T follicular helper cell (primary cell): ENCODE measurements around the gene ATRN.
"Not testable (repeated sequence)": the region's sequence is repeated elsewhere in the genome, so short reads cannot be mapped to it uniquely, and the experiment has no call there.

ENCODE experiments used
- DNase-seq: peaks from one replicate; pipeline ENCODE4 v3.0.0-alpha.2; 2020; ENCODE audit warnings: low read depth

Gene ATRN

DNA sequence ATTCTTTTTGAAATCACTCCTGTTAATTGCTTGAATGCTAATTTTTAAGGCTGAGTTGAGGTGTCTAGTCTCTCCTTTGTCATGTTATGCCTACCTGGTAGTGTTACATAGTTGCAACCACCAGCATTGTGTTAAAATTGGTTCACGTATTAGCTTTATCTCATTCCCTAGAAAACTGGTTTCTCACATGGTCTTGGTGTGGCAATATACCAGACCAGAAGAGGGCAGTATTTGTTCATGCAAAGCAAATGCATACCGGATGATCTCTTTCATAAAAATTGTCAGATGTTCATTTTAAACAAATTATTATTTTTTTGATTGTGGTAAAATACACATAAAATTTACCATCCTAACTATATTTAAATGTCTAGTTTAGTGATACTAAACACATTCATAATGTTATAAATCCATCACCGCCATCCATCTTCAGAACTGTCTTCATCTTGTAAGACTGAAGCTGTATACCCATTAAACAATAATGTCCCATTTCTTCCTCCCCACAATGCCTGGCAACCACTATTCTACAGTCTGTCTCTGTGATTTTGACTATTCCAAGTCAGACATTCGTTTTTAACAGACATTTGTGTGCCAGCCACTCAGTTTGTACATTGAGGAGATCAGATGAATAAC is 92.8 kb downstream of the ATRN start:
- DNase-seq, result no peak

DNA sequence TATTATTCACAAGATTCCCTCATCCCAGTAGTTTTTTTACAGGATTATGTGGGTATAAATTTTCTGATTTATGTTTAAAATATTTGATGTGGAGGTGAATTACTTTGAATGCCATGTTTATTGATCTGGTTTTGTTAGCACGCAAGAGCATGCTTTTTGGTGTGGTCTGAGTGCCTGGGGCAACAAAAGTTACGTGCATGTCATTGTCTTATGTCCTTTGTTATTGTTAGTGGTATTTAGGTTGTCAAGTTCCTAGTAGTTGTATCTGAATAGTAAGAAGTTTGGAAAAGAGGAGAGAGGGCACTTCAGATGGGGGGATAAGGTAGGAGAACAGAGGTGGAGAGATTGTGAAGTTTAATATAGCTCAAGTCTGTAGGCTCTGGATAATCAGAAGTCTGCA is 95.0 kb downstream of the ATRN start:
- DNase-seq, result no peak

DNA sequence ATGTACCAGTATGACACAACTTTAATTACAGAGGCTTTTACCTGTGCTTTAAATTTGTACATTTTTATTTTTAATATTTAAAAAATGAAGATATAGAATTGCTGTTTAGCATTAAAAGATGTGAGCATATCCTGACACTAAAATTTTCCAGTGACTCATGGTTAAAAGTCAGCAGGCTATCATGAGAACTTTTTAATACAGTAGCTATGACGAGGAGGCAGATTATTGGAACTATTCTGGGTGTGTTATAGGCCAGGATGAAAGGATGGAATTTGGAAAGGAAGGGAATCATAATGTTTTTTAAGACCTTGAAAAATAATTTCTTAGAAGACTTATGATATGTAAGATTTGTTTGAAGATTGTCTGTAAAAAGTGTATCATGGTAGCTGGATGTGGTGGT is 101.3 kb downstream of the ATRN start:
- DNase-seq, result no peak

DNA sequence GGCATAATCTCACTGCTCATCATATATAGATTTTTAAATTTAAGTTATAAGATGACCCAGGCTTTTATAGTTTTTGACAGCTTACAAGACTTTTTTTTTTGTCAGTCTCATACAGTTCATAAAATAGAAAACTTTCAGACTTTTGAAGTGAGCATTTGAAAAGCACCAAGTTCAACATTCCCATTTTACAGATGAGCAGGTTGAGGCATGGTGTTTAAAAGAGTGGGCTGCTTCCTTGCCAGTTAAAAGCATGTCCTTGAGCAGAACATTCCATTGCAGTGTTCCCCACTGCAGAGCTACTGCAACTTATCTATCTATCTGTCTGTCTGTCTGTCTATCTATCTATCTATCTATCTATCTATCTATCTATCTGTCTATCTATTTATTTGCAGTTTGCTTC is 105.5 kb downstream of the ATRN start:
- DNase-seq, result no peak

DNA sequence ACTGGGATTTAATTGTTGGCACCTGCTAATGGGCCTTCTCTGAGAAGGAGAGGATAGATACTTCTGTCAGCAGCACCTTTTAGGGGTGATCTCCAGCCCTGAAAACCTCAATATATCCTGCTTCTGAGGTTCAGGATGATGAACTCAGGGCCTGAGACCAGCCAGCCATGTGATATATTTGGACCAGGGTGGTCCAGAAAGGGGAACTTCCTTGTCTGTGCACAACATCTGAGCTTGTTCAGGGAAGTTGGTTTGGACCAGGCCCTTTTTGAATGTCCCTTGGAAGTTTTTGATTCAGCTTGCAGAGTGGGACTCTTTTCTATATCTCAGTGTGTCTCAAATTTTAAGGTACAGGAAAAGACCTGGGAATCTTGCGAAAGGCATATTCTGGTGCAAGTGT is 106.5 kb downstream of the ATRN start:
- DNase-seq, result no peak

DNA sequence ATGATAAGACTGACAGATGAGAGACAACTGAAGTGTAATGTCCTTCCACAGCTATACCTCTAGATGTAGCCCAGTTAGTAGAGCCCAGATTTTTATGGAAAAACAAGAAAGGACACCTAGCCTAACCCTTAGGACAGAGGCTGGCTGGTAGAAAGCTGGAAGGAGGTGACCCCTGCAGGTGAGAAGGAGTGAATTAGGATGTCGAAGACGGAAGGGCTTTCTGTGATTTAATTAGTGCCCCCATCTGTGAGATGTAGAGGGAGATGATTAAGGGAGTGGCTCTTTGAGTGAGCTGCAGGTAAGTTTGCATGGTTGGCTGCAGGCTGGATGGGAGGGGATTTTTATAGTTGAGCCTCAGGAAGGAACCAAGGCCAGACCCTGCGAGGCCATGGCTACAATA is 109.6 kb downstream of the ATRN start:
- no peak for DNase-seq

DNA sequence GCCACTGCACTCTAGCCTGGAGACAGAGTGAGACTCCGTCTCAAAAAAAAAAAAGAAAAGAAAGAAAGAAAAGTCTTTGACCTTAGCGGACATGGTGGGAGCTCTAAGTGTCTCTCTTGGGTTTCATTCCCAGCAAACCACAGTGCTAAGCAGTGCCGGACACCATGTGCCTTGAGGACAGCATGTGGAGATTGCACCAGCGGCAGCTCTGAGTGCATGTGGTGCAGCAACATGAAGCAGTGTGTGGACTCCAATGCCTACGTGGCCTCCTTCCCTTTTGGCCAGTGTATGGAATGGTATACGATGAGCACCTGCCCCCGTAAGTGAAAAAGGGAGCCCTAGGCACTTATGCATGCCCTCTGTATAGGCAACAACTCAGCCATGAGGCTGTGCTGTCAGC is 112.9 kb downstream of the ATRN start:
- no peak for DNase-seq

DNA sequence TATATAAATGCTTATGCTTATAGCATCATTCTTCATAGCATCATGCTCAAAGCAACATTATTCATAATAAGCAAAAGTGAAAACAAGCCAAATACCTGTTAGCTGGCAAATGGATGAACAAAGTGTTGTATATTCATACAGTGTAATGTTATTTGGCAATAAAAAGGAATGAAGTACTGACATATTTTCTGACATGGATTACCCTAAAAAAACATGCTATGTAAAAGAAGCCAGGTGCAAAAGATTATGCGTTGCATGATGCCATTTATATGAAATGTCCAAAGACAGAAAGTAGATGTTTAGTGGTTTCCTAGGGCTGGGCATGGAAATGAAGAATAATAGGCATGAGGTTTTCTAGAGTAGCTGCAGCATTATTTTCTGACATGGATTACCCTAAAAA is 115.3 kb downstream of the ATRN start:
- no peak for DNase-seq

DNA sequence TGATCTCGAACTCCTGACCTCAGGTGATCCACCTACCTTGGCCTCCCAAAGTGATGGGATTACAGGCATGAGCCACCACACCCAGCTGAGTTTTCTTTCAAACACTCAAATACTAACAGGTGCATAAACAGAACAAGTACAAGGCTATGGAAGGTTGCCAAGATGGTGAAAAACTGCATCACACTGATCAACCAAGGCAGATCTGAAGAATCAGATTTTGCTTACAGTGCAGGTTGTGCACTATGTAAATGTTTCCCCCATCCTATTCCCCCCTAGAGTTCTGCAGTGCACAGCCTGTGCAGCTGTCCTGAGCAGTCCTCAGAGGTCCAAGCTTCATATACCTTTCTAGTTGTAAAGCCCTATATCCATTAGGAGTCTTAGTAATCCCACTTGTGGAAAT is 119.3 kb downstream of the ATRN start:
- no peak for DNase-seq

DNA sequence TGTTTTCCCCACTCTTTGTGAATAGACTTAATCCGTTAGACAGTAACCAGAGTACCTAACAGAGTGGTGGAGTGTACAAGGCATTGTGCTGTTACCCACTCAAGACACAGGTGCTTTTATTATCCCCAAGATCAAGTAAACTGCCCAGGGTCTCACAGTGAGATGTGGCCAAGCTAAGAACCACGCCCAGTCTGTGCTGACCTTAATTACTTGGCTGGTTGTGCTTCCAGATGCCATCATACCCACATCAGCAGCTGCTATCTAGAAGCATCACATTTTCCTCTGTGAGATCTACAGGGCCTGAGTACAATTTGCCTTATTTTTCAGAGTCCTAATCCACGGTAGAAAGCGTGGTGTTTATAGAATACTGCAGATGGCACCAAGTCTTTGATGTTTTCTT is 122.1 kb downstream of the ATRN start:
- DNase-seq, result no peak

DNA sequence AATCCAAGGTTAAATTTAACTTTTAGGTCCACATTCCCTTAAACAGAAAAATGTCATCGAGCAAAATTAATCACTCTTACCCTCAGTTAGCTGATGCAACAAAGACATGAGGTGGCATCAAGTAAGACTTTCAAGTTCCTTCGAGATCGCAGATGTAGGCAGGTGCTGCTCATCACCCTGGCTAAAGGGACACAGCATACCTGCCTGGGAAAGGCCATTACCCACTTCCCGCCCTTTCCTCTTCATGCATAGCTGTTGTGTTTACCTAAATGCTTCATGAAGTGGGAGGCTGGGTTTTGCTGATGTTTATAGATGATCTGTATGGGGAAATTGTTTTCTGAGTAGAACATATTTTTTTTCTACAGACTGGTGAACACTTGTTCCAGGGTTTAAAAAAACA is 124.7 kb downstream of the ATRN start:
- DNase-seq, result no peak

DNA sequence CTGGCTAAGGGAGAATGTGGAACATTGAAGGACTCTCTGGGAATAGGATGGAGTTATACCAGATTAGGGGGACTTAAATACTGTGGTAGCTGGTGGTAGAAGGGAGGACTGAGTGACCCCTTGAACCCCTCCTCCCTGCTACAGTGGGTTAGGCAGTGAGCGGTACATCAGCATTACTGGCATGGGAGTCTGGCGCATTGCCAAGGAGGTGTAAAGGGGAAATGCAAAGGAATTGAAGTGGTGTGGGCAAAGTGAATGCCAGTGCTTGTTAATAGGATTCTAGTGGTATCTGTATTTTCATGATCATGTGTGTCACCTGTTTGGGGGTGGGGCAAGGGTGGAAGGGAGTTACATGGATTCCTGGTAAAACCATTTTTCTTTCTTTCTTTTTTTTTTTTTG is 132.3 kb downstream of the ATRN start:
- DNase-seq, result no peak

DNA sequence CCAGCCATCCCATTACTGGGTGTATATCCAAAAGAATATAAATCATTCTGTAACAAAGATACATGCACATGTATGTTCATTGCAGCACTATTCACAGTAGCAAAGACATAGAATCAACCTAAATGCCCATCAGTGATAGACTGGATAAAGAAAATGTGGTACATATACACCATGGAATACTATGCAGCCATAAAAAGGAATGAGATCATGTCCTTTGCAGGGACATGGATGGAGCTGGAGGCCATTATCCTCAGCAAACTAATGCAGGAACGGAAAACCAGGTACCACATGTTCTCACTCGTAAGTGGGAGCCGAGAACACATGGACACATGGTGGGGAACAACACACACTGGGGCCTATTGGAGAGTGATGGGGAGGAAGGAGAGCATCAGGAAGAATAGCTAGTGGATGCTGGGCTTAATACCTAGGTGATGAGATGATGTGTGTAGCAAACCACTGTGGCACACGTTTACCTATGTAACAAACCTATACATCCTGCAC is 134.6 kb downstream of the ATRN start:
- not testable (repeated sequence) for DNase-seq

DNA sequence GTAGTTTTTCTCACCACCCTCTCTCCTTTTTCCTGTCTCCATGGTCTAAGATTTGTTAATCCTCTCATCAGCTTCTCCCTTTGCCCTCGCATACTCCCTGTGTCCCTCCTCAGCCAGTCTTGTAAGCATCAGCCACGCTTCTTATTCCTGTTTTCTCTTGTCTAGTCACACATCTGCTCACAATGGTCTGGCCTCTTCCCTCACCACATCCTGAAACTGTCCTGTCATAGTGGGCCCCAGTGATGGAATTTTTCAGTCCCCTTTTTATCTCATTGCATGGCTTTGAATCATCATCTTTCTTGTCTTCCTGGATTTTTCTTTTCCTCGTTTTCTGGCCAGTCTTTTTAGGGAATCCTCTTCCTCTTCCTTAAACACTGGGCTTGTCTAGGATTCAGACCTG is 135.2 kb downstream of the ATRN start:
- no peak for DNase-seq

DNA sequence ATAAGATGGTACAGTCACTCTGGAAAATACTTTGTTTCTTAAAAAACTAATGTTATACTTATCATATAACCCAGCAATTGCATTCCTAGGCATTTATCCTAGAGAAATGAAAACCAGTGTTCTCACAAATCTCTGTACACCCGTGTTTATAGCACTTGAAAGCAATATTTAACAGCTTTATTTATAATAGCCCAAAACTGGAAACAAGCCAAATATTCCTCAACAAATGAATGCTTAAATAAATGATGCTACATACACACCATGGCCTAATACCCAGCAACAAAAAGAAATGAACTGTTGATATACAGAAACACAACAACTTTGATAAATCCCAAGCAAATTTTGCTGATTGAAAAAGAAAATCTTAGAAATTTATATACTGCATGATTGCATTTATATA is 141.1 kb downstream of the ATRN start:
- no peak for DNase-seq

DNA sequence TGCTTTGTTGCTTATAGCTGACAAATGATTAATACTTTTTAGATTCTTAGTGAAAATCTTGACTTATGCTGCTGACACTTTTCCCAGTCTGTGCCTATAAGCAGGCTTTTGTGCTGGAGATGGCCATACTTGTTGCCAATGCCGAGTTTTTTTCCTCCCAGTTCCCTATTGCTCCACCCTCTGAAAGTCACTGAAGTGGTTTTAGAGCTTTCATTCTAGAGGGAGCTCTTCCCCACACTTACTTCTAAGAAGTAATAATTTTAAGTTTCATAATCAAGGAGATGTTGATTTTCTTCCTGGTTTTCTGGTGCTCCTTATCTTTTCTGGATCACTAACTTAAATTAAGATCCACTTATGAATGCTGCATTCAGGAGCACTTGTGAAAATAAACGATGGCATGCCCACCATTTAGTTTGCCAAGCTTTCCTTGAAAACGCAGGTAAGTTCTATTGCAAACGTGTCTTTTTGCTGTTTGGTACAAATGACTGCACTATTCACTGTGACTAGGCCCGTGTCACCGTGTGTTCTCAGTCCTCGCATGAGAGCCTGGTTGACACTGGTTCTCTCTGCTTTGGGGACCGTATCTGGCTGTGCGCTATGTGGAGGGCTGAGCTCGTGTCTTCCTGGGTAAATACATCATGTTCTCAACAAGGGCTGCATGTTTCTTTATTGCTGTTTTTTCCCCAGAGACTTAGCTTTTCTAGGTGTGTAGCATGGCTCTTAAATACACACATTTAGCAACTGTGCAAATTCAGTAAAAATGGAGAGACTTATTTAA is 142.2 kb downstream of the ATRN start:
- no peak for DNase-seq

DNA sequence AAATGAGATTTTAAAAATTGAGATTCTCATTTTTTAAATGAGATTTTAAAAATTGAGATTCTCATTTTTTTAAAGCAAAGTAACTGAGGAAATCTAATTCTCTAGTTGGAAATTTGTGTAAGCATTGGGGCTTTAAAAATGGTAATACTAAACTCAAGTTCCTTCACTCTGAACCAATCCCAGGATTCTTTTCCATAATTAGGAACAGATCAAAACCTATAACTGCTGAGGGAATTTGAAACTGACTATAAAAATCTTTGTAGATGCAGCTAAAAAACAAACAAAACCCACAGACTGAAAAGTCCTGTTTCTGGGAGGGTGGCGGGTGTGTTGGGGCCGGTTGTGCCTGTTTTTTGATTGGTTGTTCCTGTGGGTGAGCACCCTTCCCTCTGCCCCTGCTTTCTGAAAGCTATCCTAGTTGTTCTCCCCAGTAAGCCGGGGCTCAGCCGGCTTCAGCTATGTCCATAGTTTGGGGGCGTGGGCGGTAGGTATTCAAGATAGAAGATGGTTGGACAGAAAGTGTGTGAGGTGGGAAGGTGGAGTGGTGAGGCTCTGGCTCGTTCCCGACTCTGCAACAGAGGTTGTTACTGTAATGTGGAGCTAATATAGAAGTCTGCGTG is 143.1 kb downstream of the ATRN start:
- no peak for DNase-seq

DNA sequence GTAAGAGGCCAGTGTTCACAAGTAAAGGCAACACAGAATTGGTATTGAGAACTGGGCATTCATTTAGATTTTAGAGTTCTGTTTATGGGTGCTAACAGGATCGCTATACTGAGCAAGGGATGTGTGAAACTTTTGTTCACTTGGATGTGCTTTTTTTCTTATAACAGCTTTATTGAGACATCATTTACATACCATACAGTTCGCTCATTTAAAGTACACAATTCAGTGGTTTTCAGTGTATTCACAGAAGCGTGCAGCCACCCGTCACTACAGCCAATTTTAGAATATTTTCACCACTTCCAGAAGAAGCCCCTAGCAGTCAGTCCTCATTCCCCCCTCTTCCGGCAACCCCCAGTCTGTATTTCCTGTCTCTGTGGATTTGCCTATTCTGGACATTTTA is 143.6 kb downstream of the ATRN start:
- DNase-seq, result no peak

DNA sequence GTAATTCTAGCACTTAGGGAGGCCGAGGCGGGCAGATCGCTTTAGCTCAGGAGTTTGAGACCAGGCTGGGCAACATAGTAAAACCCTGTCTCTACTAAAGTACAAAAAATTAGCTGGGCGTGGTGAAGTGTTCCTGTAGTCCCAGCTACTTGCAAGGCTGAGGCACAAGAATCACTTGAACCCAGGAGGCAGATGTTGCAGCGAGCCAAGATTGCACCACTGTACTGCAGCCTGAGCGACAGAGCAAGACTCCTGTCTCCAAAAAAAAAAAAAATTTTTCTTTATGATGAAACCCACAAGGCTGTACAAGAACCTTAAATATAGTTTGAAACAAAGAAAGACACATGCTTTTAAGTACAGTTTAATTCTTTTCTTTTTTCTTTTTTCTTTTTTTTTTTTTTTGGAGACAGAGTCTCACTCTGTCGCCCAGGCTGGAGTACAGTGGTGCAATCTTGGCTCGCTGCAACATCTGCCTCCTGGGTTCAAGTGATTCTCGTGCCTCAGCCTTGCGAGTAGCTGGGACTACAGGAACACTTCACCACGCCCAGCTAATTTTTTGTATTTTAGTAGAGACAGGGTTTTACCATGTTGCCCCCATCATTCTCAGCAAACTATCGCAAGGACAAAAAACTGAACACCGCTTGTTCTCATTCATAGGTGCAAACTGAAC is 144.5 kb downstream of the ATRN start:
- DNase-seq, result not testable (repeated sequence)

DNA sequence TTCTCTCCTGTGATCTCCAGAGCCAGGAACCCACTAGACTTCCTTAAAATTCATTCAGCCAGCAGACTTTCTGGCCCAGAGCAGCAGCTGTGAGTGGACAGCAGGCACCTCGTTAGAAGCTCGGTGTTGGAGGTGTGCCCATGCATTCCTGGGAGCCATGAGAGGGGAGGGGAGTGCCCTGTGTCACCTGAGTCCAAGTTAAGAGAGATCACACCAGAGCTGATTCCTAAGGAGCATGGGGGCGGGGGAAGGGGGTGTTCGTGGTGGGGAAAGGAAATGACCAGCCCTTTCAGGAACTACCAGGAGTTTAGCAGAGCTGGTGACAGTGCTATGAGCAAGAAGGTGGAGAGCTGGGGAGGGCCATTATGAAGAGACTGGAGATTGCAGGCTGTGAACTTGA is 145.4 kb downstream of the ATRN start:
- no peak for DNase-seq

DNA sequence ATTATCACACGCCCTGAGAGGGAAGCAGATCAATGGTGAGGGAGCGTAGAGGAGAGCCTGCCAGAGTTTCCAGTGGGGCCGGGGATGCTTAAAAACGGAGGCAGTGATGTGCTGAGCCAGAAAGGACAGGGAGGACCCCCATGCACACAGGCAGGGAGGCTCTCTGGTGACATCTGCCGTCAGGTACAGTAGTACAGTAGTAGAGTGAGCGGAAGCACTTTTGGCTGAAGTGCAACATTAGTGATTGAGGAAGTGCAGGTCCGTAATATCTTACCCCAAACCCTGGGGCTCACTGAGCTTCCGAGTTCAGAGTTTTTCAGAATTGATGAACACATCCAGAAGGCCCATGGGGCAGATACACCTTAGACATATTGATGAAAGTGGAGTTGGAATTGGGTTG is 150.3 kb downstream of the ATRN start:
- no peak for DNase-seq

DNA sequence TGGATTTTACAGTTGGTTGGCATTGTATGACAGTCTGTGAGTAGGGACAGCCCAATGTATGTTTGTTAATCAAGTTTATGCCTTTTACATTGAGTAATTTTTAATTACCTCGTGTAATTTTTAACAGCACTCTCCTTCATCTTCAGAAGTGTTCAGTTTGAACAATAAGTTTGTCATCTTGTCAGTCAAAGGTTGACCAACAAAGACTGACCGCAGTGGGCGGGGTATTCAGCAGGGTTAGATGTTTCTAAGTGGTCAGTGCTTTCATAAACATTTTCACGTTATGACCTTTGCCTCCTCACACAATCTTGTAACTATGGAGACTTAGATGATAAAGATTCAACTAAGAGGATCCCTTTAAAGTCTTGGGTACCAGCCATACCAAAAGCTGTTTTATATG is 151.6 kb downstream of the ATRN start:
- no peak for DNase-seq

DNA sequence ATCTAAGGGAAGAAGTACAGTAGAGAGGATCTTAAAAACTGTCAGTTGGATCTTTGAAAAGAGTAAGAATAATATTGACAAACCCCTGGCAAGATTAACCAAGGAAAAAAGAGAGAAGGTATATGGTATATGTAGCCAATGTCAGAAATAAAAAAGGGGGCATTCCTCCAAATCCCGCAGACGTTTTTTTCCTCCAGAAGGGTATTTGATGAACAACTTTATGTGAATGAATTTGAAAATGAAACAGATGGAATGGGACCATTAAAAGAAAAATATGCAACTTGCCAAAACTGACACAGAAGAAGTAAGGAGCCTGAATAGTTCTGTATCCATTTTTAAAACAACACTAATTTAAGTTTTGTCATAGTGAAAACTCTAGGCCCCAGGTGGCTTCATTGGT is 156.7 kb downstream of the ATRN start:
- DNase-seq, result no peak
